SK-N-SH (cell line): Measurements from ENCODE around the gene MIOX. TPM values are rescaled to one million over a fixed set of nuclear protein-coding genes. Genes with fewer than 3 reads are reported as not detected.

ENCODE experiments used
- CTCF ChIA-PET: fragments of 300-600, 350-600 bp; formaldehyde crosslinking; extraction: SDS; loops from one replicate; lab custom pipeline; 2021; lab: Yijun Ruan, JAX
- POLR2A ChIA-PET: fragments of 350-600 bp; sonication (Branson Sonifier 250); formaldehyde crosslinking; extraction: SDS; loops from one replicate; lab custom pipeline; 2020; ENCODE audit warnings: antibody characterized with exemption, inconsistent platforms; lab: Yijun Ruan, JAX
- DNase-seq: peaks from one replicate; pipeline ENCODE4 v3.0.0; 2012
- H2AFZ ChIP-seq: fragments of 200-600 bp; sonication (generic); 2 replicates; pipeline ENCODE4 v1.8.1; 2016; ENCODE audit warnings: antibody characterized with exemption, mild to moderate bottlenecking, low read depth
- H3F3A ChIP-seq: fragments of 200-600 bp; sonication (generic); replicated peaks from 2 replicates; pipeline ENCODE3; 2016; ENCODE audit warnings: antibody characterized with exemption, mild to moderate bottlenecking; ENCODE audit not compliant: insufficient read depth
- H3K27ac ChIP-seq, 2 experiments: fragments of 200-500 bp in 1 of 2; fragments of 200-600 bp in 1 of 2; sonication (Bioruptor generic) in 1 of 2; sonication (generic), shearing (Covaris generic) in 1 of 2; 2 replicates each; pipeline versions ENCODE4 v1.5.1 to v1.6.1; 2014 to 2016; ENCODE audit warnings: low read depth in 2 of 2, inconsistent platforms in 1 of 2, low read length in 1 of 2, mild to moderate bottlenecking in 1 of 2, mixed read lengths in 1 of 2
- H3K27me3 ChIP-seq: fragments of 200-600 bp; sonication (generic), shearing (Covaris generic); 2 replicates; pipeline ENCODE4 v1.6.1; 2016; ENCODE audit warnings: mixed run types; ENCODE audit not compliant: insufficient read depth
- H3K36me3 ChIP-seq, 2 experiments: fragments of 200-500 bp in 1 of 2; fragments of 200-600 bp in 1 of 2; sonication (Bioruptor generic) in 1 of 2; sonication (generic) in 1 of 2; replicated peaks in 1 of 2; 2 replicates each; pipeline versions ENCODE3 to v1.5.1; 2014 to 2016; ENCODE audit warnings: low read length in 1 of 2, mild to moderate bottlenecking in 1 of 2; ENCODE audit not compliant: insufficient read depth in 2 of 2, control insufficient read depth in 1 of 2
- H3K4me1 ChIP-seq, 2 experiments: fragments of 200-500 bp in 1 of 2; fragments of 200-600 bp in 1 of 2; sonication (Bioruptor generic) in 1 of 2; sonication (generic), shearing (Covaris generic) in 1 of 2; 2 replicates each; pipeline versions ENCODE4 v1.5.1 to v1.6.1; 2014 to 2016; ENCODE audit warnings: low read depth in 1 of 2, low read length in 1 of 2, mixed run types in 1 of 2; ENCODE audit not compliant: insufficient read depth in 2 of 2, control insufficient read depth in 1 of 2
- H3K4me2 ChIP-seq: fragments of 200-600 bp; sonication (generic), shearing (Covaris generic); 2 replicates; pipeline ENCODE4 v1.6.1; 2017; ENCODE audit warnings: mixed run types
- H3K4me3 ChIP-seq, 2 experiments: fragments of 200-500 bp in 1 of 2; fragments of 200-600 bp in 1 of 2; sonication (Bioruptor generic) in 1 of 2; sonication (generic), shearing (Covaris generic) in 1 of 2; 2 replicates each; pipeline versions ENCODE4 v1.5.1 to v1.8.1; 2014 to 2016; ENCODE audit warnings: low read depth in 2 of 2, inconsistent platforms in 1 of 2, low read length in 1 of 2, mild to moderate bottlenecking in 1 of 2, mixed read lengths in 1 of 2, moderate library complexity in 1 of 2
- H3K79me2 ChIP-seq: fragments of 200-600 bp; sonication (generic); 2 replicates; pipeline ENCODE4 v1.8.1; 2017; ENCODE audit warnings: mild to moderate bottlenecking; ENCODE audit not compliant: insufficient read depth
- H3K9ac ChIP-seq: fragments of 200-600 bp; sonication (generic); 2 replicates; pipeline ENCODE4 v1.6.1; 2017; ENCODE audit warnings: mixed run types
- H3K9me2 ChIP-seq: fragments of 200-600 bp; sonication (generic); 2 replicates; pipeline ENCODE4 v1.6.1; 2017; ENCODE audit warnings: mixed run types
- H3K9me3 ChIP-seq: fragments of 200-600 bp; sonication (generic); 2 replicates; pipeline ENCODE4 v1.6.1; 2017; ENCODE audit warnings: mixed run types, mild to moderate bottlenecking, moderate library complexity
- H4K20me1 ChIP-seq: fragments of 200-600 bp; sonication (generic); 2 replicates; pipeline ENCODE4 v1.6.1; 2017; ENCODE audit warnings: mild to moderate bottlenecking, mixed run types; ENCODE audit not compliant: insufficient read depth
- CTCF ChIP-seq: fragments of 200-600 bp; sonication (generic); IDR thresholded peaks from 2 replicates; pipeline ENCODE4 v1.6.1; 2017; ENCODE audit warnings: antibody characterized with exemption, mild to moderate bottlenecking, moderate library complexity
- ELF1 ChIP-seq: IDR thresholded peaks from 2 replicates; pipeline ENCODE4 v1.4.0; 2012
- EP300 ChIP-seq, 2 experiments: IDR thresholded peaks; 2 replicates each; pipeline versions ENCODE4 v1.4.0 to v1.6.1; 2012; ENCODE audit warnings: borderline replicate concordance in 1 of 2, low read depth in 1 of 2, low read length in 1 of 2
- EZH2phosphoT487 ChIP-seq: fragments of 200-600 bp; sonication (generic); IDR thresholded peaks from 2 replicates; pipeline ENCODE4 v1.6.1; 2017; ENCODE audit warnings: low read depth, mixed run types, mild to moderate bottlenecking, antibody characterized with exemption, moderate library complexity, borderline replicate concordance
- FOSL2 ChIP-seq: IDR thresholded peaks from 2 replicates; pipeline ENCODE4 v1.4.0; 2012; ENCODE audit warnings: low read depth, mild to moderate bottlenecking, moderate library complexity, borderline replicate concordance
- GABPA ChIP-seq: IDR thresholded peaks from 2 replicates; pipeline ENCODE4 v1.4.0; 2012; ENCODE audit warnings: low read depth, mild to moderate bottlenecking
- GATA2 ChIP-seq: sonication (generic); formaldehyde crosslinking; IDR thresholded peaks from 2 replicates; pipeline ENCODE4 v1.5.0; 2020; ENCODE audit warnings: mild to moderate bottlenecking, missing genetic modification reagents
- JUND ChIP-seq: IDR thresholded peaks from 2 replicates; pipeline ENCODE4 v1.4.0; 2012
- MXI1 ChIP-seq: IDR thresholded peaks from 2 replicates; pipeline ENCODE4 v1.6.1; 2012; ENCODE audit warnings: mild to moderate bottlenecking, low read depth, low read length, improper control_type of control experiment
- NRF1 ChIP-seq: IDR thresholded peaks from 2 replicates; pipeline ENCODE4 v1.6.1; 2012; ENCODE audit warnings: low read depth, mild to moderate bottlenecking, low read length
- RAD21 ChIP-seq: IDR thresholded peaks from 2 replicates; pipeline ENCODE4 v1.6.1; 2012; ENCODE audit warnings: mild to moderate bottlenecking, low read length
- RFX5 ChIP-seq: IDR thresholded peaks from 2 replicates; pipeline ENCODE4 v1.6.1; 2012; ENCODE audit warnings: mild to moderate bottlenecking, improper control_type of control experiment, low read length
- SIN3A ChIP-seq: IDR thresholded peaks from 2 replicates; pipeline ENCODE4 v1.6.1; 2012; ENCODE audit warnings: low read depth, mild to moderate bottlenecking, low read length, moderate library complexity, borderline replicate concordance
- TCF12 ChIP-seq: IDR thresholded peaks from 2 replicates; pipeline ENCODE4 v1.4.0; 2012
- TEAD4 ChIP-seq: IDR thresholded peaks from 2 replicates; pipeline ENCODE4 v1.4.0; 2012; ENCODE audit warnings: mild to moderate bottlenecking, borderline replicate concordance; ENCODE audit not compliant: insufficient read depth
- USF1 ChIP-seq: IDR thresholded peaks from 2 replicates; pipeline ENCODE4 v1.4.0; 2012; ENCODE audit warnings: low read depth, borderline replicate concordance
- YY1 ChIP-seq: IDR thresholded peaks from 2 replicates; pipeline ENCODE4 v1.4.0; 2012; ENCODE audit warnings: low read depth, mild to moderate bottlenecking
- ZBTB33 ChIP-seq: IDR thresholded peaks from 2 replicates; pipeline ENCODE4 v1.4.0; 2012; ENCODE audit warnings: low read depth, borderline replicate concordance
- WGBS: methylation state at CpG from one replicate; pipeline ENCODE4 v1.1.6; 2017; ENCODE audit warnings: low lambda C conversion rate; 5-methylcytosine and 5-hydroxymethylcytosine counted together
- polyA plus RNA-seq, 3 experiments: library from polyadenylated mRNA; depleted of rRNA; stranded (reverse); fragments of >200 nt; gene quantifications; 2 replicates each; pipeline ENCODE4 v1.2.3, GENCODE V29; 2012

The MIOX gene
- polyA plus RNA-seq, 1 of the 3 experiments (the other 2 are of a cell fraction): 0.05 TPM

- H3K9ac ChIP-seq: peak overlapping the region; percentile 80; the same call in 1 of the 2 replicates
- TF ChIP-seq YY1 (no peak), MXI1 (no peak), TCF12 (no peak), RAD21 (no peak), FOSL2 (no peak), SIN3A (no peak), RFX5 (no peak), ZBTB33 (no peak), CTCF (no peak), TEAD4 (no peak)
- TF ChIP-seq, all 33 proteins: peak for 0
- DNase-seq: peak; percentile 52
- ChIA-PET CTCF (interaction anchor here (0.7 to 3.4 kb wide), 7 partner anchors 8 to 58 kb away, joined by 3 to 53 read pairs (median 9); partner anchors contain the start of genes CHKB and SYCE3), POLR2A (interaction anchor here (0.9 to 2.9 kb wide), 8 partner anchors 8 to 58 kb away, joined by 3 to 12 read pairs (median 6); partner anchors contain the start of genes CHKB, KLHDC7B, LMF2 and NCAPH2)
- Histone ChIP-seq H3K9me3 (no peaks in the 10 kb centered on the region), H3K79me2 (peaks cover 18% of the 10 kb centered on the region), H4K20me1 (peaks cover 8% of the 10 kb centered on the region; the same call in 1 of the 2 replicates), H3K4me2 (peak overlapping the region; percentile 93), H3F3A (peaks cover 19% of the 10 kb centered on the region), H3K4me3 (peak overlapping the region; percentile 80 to 81), H3K27ac (peak overlapping the region in 1 of 2 experiments; percentile 25; a peak in 1 of 4 replicates), H3K36me3 (peaks cover 7 to 35% of the 10 kb centered on the region in 2 experiments), H3K27me3 (no peaks in the 10 kb centered on the region), H2AFZ (no peak overlapping the region), H3K4me1 (peaks cover 7 to 24% of the 10 kb centered on the region in 2 experiments; a peak in 2 of 4 replicates), H3K9me2 (no peaks in the 10 kb centered on the region)
- 85% methylated on average over 15 of the region's 25 CpGs for WGBS
Observed at GRCh38 chr22:50523806-50524675, 37.4 kb downstream of the MIOX start.

- CTCF ChIA-PET: interaction anchor here (1.0 to 3.4 kb wide), 13 partner anchors 9 to 287 kb away, joined by 3 to 53 read pairs (median 7); partner anchors contain the start of genes CHKB, SYCE3 and TUBGCP6
- Histone ChIP-seq H4K20me1 (peaks cover 8% of the 10 kb centered on the region; the same call in 1 of the 2 replicates), H2AFZ (peak overlapping the region; percentile 65; the same call in 1 of the 2 replicates), H3K4me2 (peak overlapping the region; percentile 93), H3K27ac (peak overlapping the region; percentile 68 to 89), H3K4me1 (peaks cover 7 to 24% of the 10 kb centered on the region in 2 experiments; a peak in 2 of 4 replicates), H3F3A (peaks cover 19% of the 10 kb centered on the region), H3K9me2 (no peaks in the 10 kb centered on the region), H3K9me3 (no peaks in the 10 kb centered on the region), H3K79me2 (peaks cover 18% of the 10 kb centered on the region), H3K9ac (peak overlapping the region; percentile 80), H3K27me3 (no peaks in the 10 kb centered on the region), H3K36me3 (peaks cover 7 to 30% of the 10 kb centered on the region in 2 experiments), H3K4me3 (peak overlapping the region; percentile 80 to 81)
- POLR2A ChIA-PET: interaction anchor here (0.9 to 2.9 kb wide), 12 partner anchors 9 to 121 kb away, joined by 3 to 12 read pairs (median 6); partner anchors contain the start of genes CHKB, KLHDC7B, LMF2 and NCAPH2
- DNase-seq: no peak
- 17% methylated on average over 17 of the region's 19 CpGs for WGBS
- no peak for TF ChIP-seq TCF12
- no peak for TF ChIP-seq EZH2phosphoT487
- no peak for TF ChIP-seq EP300 (IDR thresholded peaks at IDR 0.05; ENCODE audit: borderline replicate concordance in 1 of 2, low read depth in 1 of 2, low read length in 1 of 2)
- TF ChIP-seq USF1: no peak
- TF ChIP-seq ZBTB33: no peak
- no peak for TF ChIP-seq NRF1
- TF ChIP-seq ELF1: no peak
- TF ChIP-seq SIN3A: no peak
- no peak for TF ChIP-seq GATA2 (CRISPR knock-in tag)
- no peak for TF ChIP-seq JUND
- no peak for TF ChIP-seq GABPA
- TF ChIP-seq RFX5: no peak
Observed at GRCh38 chr22:50524676-50525103, 38.0 kb downstream of the MIOX start.
